Neural progenitor cell (in vitro differentiated cells): ENCODE measurements around the gene SLC35B3. TPM values are rescaled to one million over a fixed set of nuclear protein-coding genes. Genes with fewer than 3 reads are reported as not detected.
"Not testable (repeated sequence)": the region's sequence is repeated elsewhere in the genome, so short reads cannot be mapped to it uniquely, and the experiment has no call there.

ENCODE experiments used
- DNase-seq: peaks from one replicate; pipeline ENCODE4 v3.0.0-alpha.2; 2016; ENCODE audit warnings: low spot score
- H2AFZ ChIP-seq: fragments of 200-600 bp; sonication (generic); replicated peaks from 2 replicates; pipeline ENCODE4 v1.6.1; 2016; ENCODE audit warnings: antibody characterized with exemption
- H3F3A ChIP-seq: fragments of 200-600 bp; sonication (generic); 2 replicates; pipeline ENCODE4 v1.6.1; 2016; ENCODE audit warnings: antibody characterized with exemption, low read depth
- H3K27ac ChIP-seq: fragments of 200-600 bp; sonication (generic); 2 replicates; pipeline ENCODE4 v1.5.1; 2016; ENCODE audit warnings: mild to moderate bottlenecking
- H3K27me3 ChIP-seq: fragments of 200-600 bp; sonication (generic); 2 replicates; pipeline ENCODE4 v1.6.1; 2016; ENCODE audit warnings: mild to moderate bottlenecking, moderate library complexity
- H3K36me3 ChIP-seq: fragments of 200-600 bp; sonication (generic); 2 replicates; pipeline ENCODE4 v1.5.1; 2016
- H3K4me1 ChIP-seq: fragments of 200-600 bp; sonication (generic); 2 replicates; pipeline ENCODE4 v1.6.1; 2016; ENCODE audit warnings: mixed run types
- H3K4me2 ChIP-seq: fragments of 200-600 bp; sonication (generic); 2 replicates; pipeline ENCODE4 v1.6.1; 2016
- H3K4me3 ChIP-seq: fragments of 200-600 bp; sonication (generic); 2 replicates; pipeline ENCODE4 v1.5.1; 2016
- H3K79me2 ChIP-seq: fragments of 200-600 bp; sonication (generic); 2 replicates; pipeline ENCODE4 v1.6.1; 2016; ENCODE audit warnings: low read depth
- H3K9ac ChIP-seq: fragments of 200-600 bp; sonication (generic); 2 replicates; pipeline ENCODE4 v1.6.1; 2016
- H3K9me3 ChIP-seq: fragments of 200-600 bp; sonication (generic); 2 replicates; pipeline ENCODE4 v1.5.1; 2016; ENCODE audit warnings: low read depth
- H4K20me1 ChIP-seq: fragments of 200-600 bp; sonication (generic); 2 replicates; pipeline ENCODE4 v1.6.1; 2016; ENCODE audit warnings: low read depth
- H3K27ac Mint-ChIP-seq: 3 replicates; pipeline ENCODE4 v1.8.0; 2021; ENCODE audit warnings: mixed read lengths
- H3K27me3 Mint-ChIP-seq: 2 replicates; pipeline ENCODE4 v1.8.0; 2022; ENCODE audit warnings: low read depth, mild to moderate bottlenecking, inconsistent platforms, moderate library complexity, mixed read lengths; ENCODE audit not compliant: insufficient read depth
- H3K36me3 Mint-ChIP-seq: 3 replicates; pipeline ENCODE4 v1.8.0; 2021; ENCODE audit warnings: mixed read lengths
- H3K4me1 Mint-ChIP-seq: 3 replicates; pipeline ENCODE4 v1.8.0; 2021; ENCODE audit warnings: mixed read lengths
- H3K4me3 Mint-ChIP-seq: 3 replicates; pipeline ENCODE4 v1.8.0; 2021; ENCODE audit warnings: mild to moderate bottlenecking, moderate library complexity, mixed read lengths
- H3K9me3 Mint-ChIP-seq: 3 replicates; pipeline ENCODE4 v1.8.0; 2020; ENCODE audit warnings: mixed read lengths
- CTCF ChIP-seq: fragments of 200-600 bp; sonication (generic); IDR thresholded peaks from 2 replicates; pipeline ENCODE4 v1.5.1; 2017; ENCODE audit warnings: antibody characterized with exemption, mild to moderate bottlenecking
- EZH2 ChIP-seq: fragments of 200-600 bp; sonication (generic); IDR thresholded peaks from 2 replicates; pipeline ENCODE4 v1.6.1; 2017; ENCODE audit warnings: antibody characterized with exemption, mild to moderate bottlenecking, moderate library complexity
- EZH2phosphoT487 ChIP-seq: fragments of 200-600 bp; sonication (generic); IDR thresholded peaks from 2 replicates; pipeline ENCODE4 v1.6.1; 2017; ENCODE audit warnings: antibody characterized with exemption
- total RNA-seq: library from RNA; depleted of rRNA; stranded (reverse); fragments of >200 nt; gene quantifications from 2 replicates; pipeline ENCODE4 v1.2.3, GENCODE V29; 2015; ENCODE audit warnings: low replicate concordance

The SLC35B3 gene
- total RNA-seq, 1 donor from 2014 or later, result 8.1 TPM

GRCh38 chr6:8462694-8463093, 27.3 kb upstream of the SLC35B3 start:
- no peak overlapping the region for H3K27ac Mint-ChIP-seq
- no peak for TF ChIP-seq CTCF
- TF ChIP-seq EZH2, result no peak
- no peak for TF ChIP-seq EZH2phosphoT487
- H3K27ac ChIP-seq, result no peak overlapping the region
- H3K9me3 ChIP-seq, result no peaks in the 10 kb centered on the region
- peaks cover 6% of the 10 kb centered on the region for H3K4me1 ChIP-seq
- no peaks in the 10 kb centered on the region for H3K4me1 Mint-ChIP-seq
- no peaks in the 10 kb centered on the region for H4K20me1 ChIP-seq
- DNase-seq, result no peak
- peaks cover 5% of the 10 kb centered on the region for H3K9me3 Mint-ChIP-seq
- no peaks in the 10 kb centered on the region for H3K27me3 ChIP-seq
- no peak overlapping the region for H2AFZ ChIP-seq
- H3F3A ChIP-seq, result no peaks in the 10 kb centered on the region
- no peak overlapping the region for H3K4me2 ChIP-seq
- H3K4me3 ChIP-seq, result no peak overlapping the region
- H3K36me3 Mint-ChIP-seq, result no peaks in the 10 kb centered on the region
- peaks cover 2% of the 10 kb centered on the region for H3K27me3 Mint-ChIP-seq
- no peaks in the 10 kb centered on the region for H3K79me2 ChIP-seq
- H3K4me3 Mint-ChIP-seq, result no peak overlapping the region
- H3K9ac ChIP-seq, result no peak overlapping the region
- no peaks in the 10 kb centered on the region for H3K36me3 ChIP-seq

GRCh38 chr6:8462169-8462568, 26.8 kb upstream of the SLC35B3 start:
- no peak overlapping the region for H3K4me2 ChIP-seq
- Mint-ChIP-seq H3K9me3 (peaks cover 6% of the 10 kb centered on the region), H3K36me3 (no peaks in the 10 kb centered on the region), H3K27ac (no peak overlapping the region), H3K4me3 (no peak overlapping the region), H3K4me1 (no peaks in the 10 kb centered on the region), H3K27me3 (peaks cover 2% of the 10 kb centered on the region)
- H4K20me1 ChIP-seq, result no peaks in the 10 kb centered on the region
- TF ChIP-seq EZH2 (no peak), CTCF (no peak), EZH2phosphoT487 (no peak)
- no peaks in the 10 kb centered on the region for H3F3A ChIP-seq
- no peak overlapping the region for H3K9ac ChIP-seq
- no peaks in the 10 kb centered on the region for H3K36me3 ChIP-seq
- no peak overlapping the region for H3K27ac ChIP-seq
- no peak for DNase-seq
- no peak overlapping the region for H3K4me3 ChIP-seq
- H3K27me3 ChIP-seq, result no peaks in the 10 kb centered on the region
- H2AFZ ChIP-seq, result no peak overlapping the region
- H3K9me3 ChIP-seq, result no peaks in the 10 kb centered on the region
- peaks cover 2% of the 10 kb centered on the region for H3K4me1 ChIP-seq
- no peaks in the 10 kb centered on the region for H3K79me2 ChIP-seq

GRCh38 chr6:8446391-8446790, 11.0 kb upstream of the SLC35B3 start:
- H3K36me3 ChIP-seq, result no peaks in the 10 kb centered on the region
- H3K9me3 ChIP-seq, result no peaks in the 10 kb centered on the region
- Mint-ChIP-seq H3K4me3 (no peak overlapping the region), H3K4me1 (peaks cover 4% of the 10 kb centered on the region), H3K36me3 (no peaks in the 10 kb centered on the region), H3K27me3 (no peaks in the 10 kb centered on the region), H3K9me3 (no peaks in the 10 kb centered on the region), H3K27ac (no peak overlapping the region)
- TF ChIP-seq EZH2phosphoT487 (no peak), EZH2 (no peak), CTCF (no peak)
- H3K27ac ChIP-seq, result no peak overlapping the region
- no peaks in the 10 kb centered on the region for H4K20me1 ChIP-seq
- no peak overlapping the region for H3K4me3 ChIP-seq
- H3K9ac ChIP-seq, result no peak overlapping the region
- no peak for DNase-seq
- H3K4me2 ChIP-seq, result no peak overlapping the region
- no peaks in the 10 kb centered on the region for H3F3A ChIP-seq
- no peaks in the 10 kb centered on the region for H3K4me1 ChIP-seq
- H3K79me2 ChIP-seq, result no peaks in the 10 kb centered on the region
- no peak overlapping the region for H2AFZ ChIP-seq
- H3K27me3 ChIP-seq, result no peaks in the 10 kb centered on the region

- not testable (repeated sequence) for H3K4me3 Mint-ChIP-seq, H3K4me3 ChIP-seq, H3K4me1 Mint-ChIP-seq, H3K9ac ChIP-seq, H3K36me3 ChIP-seq, H4K20me1 ChIP-seq, H3K27me3 Mint-ChIP-seq, H3K27ac ChIP-seq, H3K4me1 ChIP-seq, H3K36me3 Mint-ChIP-seq, H3K9me3 ChIP-seq, H3K4me2 ChIP-seq, H3F3A ChIP-seq, DNase-seq, H3K27me3 ChIP-seq, H3K9me3 Mint-ChIP-seq, H2AFZ ChIP-seq, H3K27ac Mint-ChIP-seq, H3K79me2 ChIP-seq
These were observed 10.6 kb upstream of the SLC35B3 start for GRCh38 chr6:8445930-8446329.
